Stimulated activated naive CD8-positive, alpha-beta T cell treated with anti-CD3 and anti-CD28 coated beads, Interleukin-15, Interleukin-2, amounts not matched to agents 100 ng/mL and 50 ng/mL, for 24 hours (primary cell): Measurements from ENCODE around the gene PLPPR5.
A peak's percentile ranks its signal among the peaks of the same experiment; 100 is the strongest.

Experiments used
- H3K27ac Mint-ChIP-seq: one replicate; pipeline ENCODE4 v1.8.0; 2021; ENCODE audit warnings: mild to moderate bottlenecking, mixed read lengths
- H3K27me3 Mint-ChIP-seq: one replicate; pipeline ENCODE4 v1.8.0; 2021; ENCODE audit warnings: mixed read lengths
- H3K36me3 Mint-ChIP-seq: one replicate; pipeline ENCODE4 v1.8.0; 2021; ENCODE audit warnings: low read depth, mixed read lengths
- H3K4me1 Mint-ChIP-seq: one replicate; pipeline ENCODE4 v1.8.0; 2021; ENCODE audit warnings: low read depth, mixed read lengths
- H3K4me3 Mint-ChIP-seq: one replicate; pipeline ENCODE4 v1.8.0; 2021; ENCODE audit warnings: mild to moderate bottlenecking, mixed read lengths
- H3K9me3 Mint-ChIP-seq: one replicate; pipeline ENCODE4 v1.8.0; 2021; ENCODE audit warnings: mixed read lengths

The PLPPR5 gene

GRCh38 chr1:98870959-98871903, 133.4 kb downstream of the PLPPR5 start:
- Mint-ChIP-seq H3K9me3 (peaks cover 28% of the 10 kb centered on the region), H3K27ac (peak overlapping the region; percentile 94), H3K36me3 (peaks cover 24% of the 10 kb centered on the region), H3K4me1 (peaks cover 26% of the 10 kb centered on the region), H3K4me3 (peak overlapping the region; percentile 58), H3K27me3 (no peaks in the 10 kb centered on the region)

- Mint-ChIP-seq H3K27ac (no peak overlapping the region), H3K27me3 (no peaks in the 10 kb centered on the region), H3K4me3 (no peak overlapping the region), H3K4me1 (peaks cover 4% of the 10 kb centered on the region), H3K36me3 (peaks cover 13% of the 10 kb centered on the region), H3K9me3 (peaks cover 15% of the 10 kb centered on the region)
Measured at GRCh38 chr1:98865796-98866195, 138.9 kb downstream of the PLPPR5 start.

GRCh38 chr1:98860329-98860728, 144.3 kb downstream of the PLPPR5 start:
- no peaks in the 10 kb centered on the region for H3K27me3 Mint-ChIP-seq
- H3K36me3 Mint-ChIP-seq, result peaks cover 1% of the 10 kb centered on the region
- no peaks in the 10 kb centered on the region for H3K4me1 Mint-ChIP-seq
- peaks cover 2% of the 10 kb centered on the region for H3K9me3 Mint-ChIP-seq
- no peak overlapping the region for H3K4me3 Mint-ChIP-seq
- no peak overlapping the region for H3K27ac Mint-ChIP-seq

- H3K4me1 Mint-ChIP-seq, result peaks cover 15% of the 10 kb centered on the region
- no peak overlapping the region for H3K27ac Mint-ChIP-seq
- no peaks in the 10 kb centered on the region for H3K27me3 Mint-ChIP-seq
- H3K9me3 Mint-ChIP-seq, result no peaks in the 10 kb centered on the region
- no peaks in the 10 kb centered on the region for H3K36me3 Mint-ChIP-seq
- H3K4me3 Mint-ChIP-seq, result no peak overlapping the region
Measured at GRCh38 chr1:98854137-98854536, 150.5 kb downstream of the PLPPR5 start.

- Mint-ChIP-seq H3K36me3 (no peaks in the 10 kb centered on the region), H3K4me3 (no peak overlapping the region), H3K9me3 (no peaks in the 10 kb centered on the region), H3K27me3 (no peaks in the 10 kb centered on the region), H3K27ac (no peak overlapping the region), H3K4me1 (peaks cover 15% of the 10 kb centered on the region)
Measured at GRCh38 chr1:98849969-98850636, 154.6 kb downstream of the PLPPR5 start.

GRCh38 chr1:98842241-98842640, 162.4 kb downstream of the PLPPR5 start:
- H3K4me3 Mint-ChIP-seq, result no peak overlapping the region
- no peak overlapping the region for H3K27ac Mint-ChIP-seq
- H3K27me3 Mint-ChIP-seq, result no peaks in the 10 kb centered on the region
- no peaks in the 10 kb centered on the region for H3K36me3 Mint-ChIP-seq
- no peaks in the 10 kb centered on the region for H3K9me3 Mint-ChIP-seq
- H3K4me1 Mint-ChIP-seq, result peaks cover 4% of the 10 kb centered on the region
